ENCODE data around the gene RFX7. TPM values are rescaled to one million over a fixed set of nuclear protein-coding genes. Genes with fewer than 3 reads are reported as not detected.

The RFX7 gene
- total and polyA plus RNA-seq, 2 of the 8 experiments (the other 6 are each of a cell fraction or from before 2014, with no cell fraction given) = 10.4 to 40.9 TPM

DNA sequence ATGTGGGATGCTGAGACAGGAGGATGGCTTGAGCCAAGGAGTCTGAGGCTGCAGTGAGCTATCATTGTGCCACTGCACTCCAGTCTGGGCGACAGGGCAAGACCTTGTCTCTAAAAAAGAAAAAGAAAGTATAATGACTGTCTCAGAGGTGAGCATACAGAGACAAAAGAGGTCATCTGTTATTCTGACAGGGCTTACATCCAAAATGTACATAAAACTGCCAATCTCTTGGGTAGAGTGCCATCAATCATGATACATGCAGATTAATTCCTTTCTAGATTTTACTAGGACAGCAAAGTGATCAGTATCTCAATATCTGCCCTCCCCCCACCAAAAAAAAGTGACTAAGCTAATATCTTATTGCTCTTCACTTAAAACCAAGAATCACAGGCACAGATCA, 41.0 kb downstream of the RFX7 start:
- POLR2A ChIA-PET (ENCODE audit: partially characterized antibody) = no interaction called here

More for the DNA sequence above, 41.0 kb downstream of the RFX7 start:
- Histone ChIP-seq H3K4ac (replicated peaks; ENCODE audit: insufficient read length, low read depth, low read length) (no peak overlapping the region), H3K27me3 (replicated peaks in 1 of 4; ENCODE audit: control insufficient read depth in 3 of 4, extremely low read depth in 1 of 4, insufficient read depth in 3 of 4, low read length in 3 of 4) (no peaks in the 10 kb centered on the region), H3K23ac (ENCODE audit: insufficient read length) (no peak overlapping the region), H3K56ac (replicated peaks; ENCODE audit: insufficient read length, low read depth, low read length) (no peak overlapping the region), H3K36me3 (ENCODE audit: control insufficient read depth in 2 of 4, insufficient read depth in 4 of 4, low read length in 3 of 4) (no peaks in the 10 kb centered on the region), H4K5ac (ENCODE audit: insufficient read length, low read depth, low read length) (no peak overlapping the region), H3K4me2 (ENCODE audit: insufficient read depth in 1 of 2, low read depth in 2 of 2, low read length in 2 of 2) (no peak overlapping the region), H3K4me3 (ENCODE audit: extremely low read depth in 1 of 4, insufficient read depth in 2 of 4, low read depth in 3 of 4, low read length in 4 of 4) (no peak overlapping the region), H4K8ac (ENCODE audit: extremely low read depth, insufficient read depth, low read length) (no peak overlapping the region), H3K79me2 (ENCODE audit: control insufficient read depth in 1 of 2, insufficient read depth in 2 of 2, low read length in 2 of 2) (peaks cover 4 to 98% of the 10 kb centered on the region in 2 experiments; a peak in 3 of 4 replicates), H3K9ac (replicated peaks in 1 of 4; ENCODE audit: extremely low read depth in 1 of 4, low read depth in 3 of 4, low read length in 3 of 4) (no peak overlapping the region), H2BK12ac (ENCODE audit: low read depth, low read length) (no peak overlapping the region), H4K20me1 (replicated peaks in 1 of 2; ENCODE audit: control insufficient read depth in 1 of 2, insufficient read depth in 2 of 2, low read length in 2 of 2) (peaks cover 0 to 3% of the 10 kb centered on the region in 2 experiments), H3K14ac (ENCODE audit: insufficient read length) (no peak overlapping the region), H3K4me1 (replicated peaks in 1 of 4; ENCODE audit: control insufficient read depth in 3 of 4, insufficient read depth in 4 of 4, low read length in 3 of 4) (peaks cover 0 to 6% (median 0%) of the 10 kb centered on the region in 4 experiments; a peak in 3 of 7 replicates), H3K23me2 (ENCODE audit: low read depth, low read length) (no peaks in the 10 kb centered on the region), H2BK120ac (replicated peaks; ENCODE audit: low read depth, low read length) (no peak overlapping the region), H3K18ac (ENCODE audit: extremely low read depth, low read length) (no peak overlapping the region), H4K91ac (replicated peaks; ENCODE audit: insufficient read length, low read length) (no peak overlapping the region), H3K79me1 (ENCODE audit: low read depth, low read length) (peaks cover 4% of the 10 kb centered on the region; the same call in 1 of the 2 replicates), H2BK20ac (ENCODE audit: low read length) (no peak overlapping the region), H2BK15ac (ENCODE audit: low read length) (no peak overlapping the region), H2AFZ (ENCODE audit: low read length) (no peak overlapping the region), H2AK5ac (ENCODE audit: low read depth, low read length) (no peak overlapping the region), H2BK5ac (ENCODE audit: low read depth, low read length) (no peak overlapping the region), H3K9me3 (ENCODE audit: insufficient read depth in 2 of 2, low read depth in 1 of 2, low read length in 1 of 2) (no peaks in the 10 kb centered on the region), H3K27ac (ENCODE audit: low read depth, low read length) (no peak overlapping the region)
- no peak for TF ChIP-seq POLR2A (IDR thresholded peaks at IDR 0.05; ENCODE audit: control extremely low read depth in 1 of 2, low read depth in 2 of 2, low read length in 2 of 2)
- TF ChIP-seq TAF1 (IDR thresholded peaks at IDR 0.05; ENCODE audit: low read depth, low read length) = no peak
- TF ChIP-seq CREB1 (IDR thresholded peaks at IDR 0.05) = no peak
- DNase-seq (ENCODE audit: low read depth in 1 of 2, low spot score in 2 of 2) = no peak
- no peak for FAIRE-seq
- CTCF ChIA-PET (ENCODE audit: partially characterized antibody) = no interaction called here
- whole genome bisulfite sequencing, 2 experiments (ENCODE audit: extremely low coverage in 1 of 2, insufficient coverage in 1 of 2, insufficient read length in 1 of 2, insufficient replicate concordance in 2 of 2, low coverage in 1 of 2, low lambda C conversion rate in 2 of 2, missing lambda C conversion rate in 1 of 2) = 77% methylated on average over 1 of the region's 1 CpG; no CpG with 5 or more reads in 1 of the 2 experiments

Data from H1 (cell line).